ENCODE data around the gene TIA1.

TIA1 gene

DNA sequence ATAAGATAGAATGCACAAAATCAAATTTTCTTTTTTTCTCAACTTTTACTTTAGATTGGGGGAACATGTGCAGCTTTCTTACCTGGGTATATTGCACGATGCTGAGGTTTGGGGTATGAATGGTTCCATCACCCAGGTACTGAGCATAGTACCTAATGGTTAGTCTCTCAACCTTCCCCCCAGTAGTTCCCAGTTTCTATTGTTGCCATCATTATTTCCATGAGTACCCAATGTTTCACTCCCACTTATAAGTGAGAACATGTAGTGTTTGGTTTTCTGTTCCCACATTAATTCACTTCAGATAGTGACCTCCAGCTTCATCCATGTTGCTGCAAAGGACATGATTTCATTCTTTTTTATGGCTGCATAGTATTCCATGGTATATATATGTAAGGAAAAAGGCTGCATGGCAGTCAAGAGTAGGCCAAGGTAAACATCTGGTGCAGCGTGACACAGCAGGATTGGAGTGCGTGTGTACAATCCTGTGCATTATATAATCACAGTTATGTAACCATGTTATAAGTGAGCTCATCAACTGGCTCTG is 47.1 kb downstream of the TIA1 start:
- no peak overlapping the region for H3K14ac ChIP-seq (ENCODE audit: low read length in 2 of 2)
- peaks cover 0 to 3% of the 10 kb centered on the region in 2 experiments for H3K36me3 ChIP-seq (ENCODE audit: control insufficient read depth in 1 of 2, insufficient read depth in 2 of 2, low read depth in 1 of 2, low read length in 2 of 2)
- H3K4ac ChIP-seq (ENCODE audit: low read depth in 1 of 2, low read length in 2 of 2): no peak overlapping the region
- H3K9ac ChIP-seq (ENCODE audit: low read length): no peak overlapping the region
- H2BK12ac ChIP-seq (ENCODE audit: low read length in 2 of 2): no peak overlapping the region
- no peaks in the 10 kb centered on the region for H3K79me1 ChIP-seq (replicated peaks; ENCODE audit: low read length, poor library complexity, severe bottlenecking)
- H4K8ac ChIP-seq (ENCODE audit: low read length): no peak overlapping the region
- H3K27me3 ChIP-seq (ENCODE audit: control insufficient read depth in 1 of 2, insufficient read depth in 1 of 2, low read length in 2 of 2): no peaks in the 10 kb centered on the region
- no peaks in the 10 kb centered on the region for H3K4me1 ChIP-seq (ENCODE audit: control insufficient read depth, insufficient read depth, low read depth, low read length)
- no peak for DNase-seq
- H3K4me2 ChIP-seq (ENCODE audit: low read length, poor library complexity, severe bottlenecking): no peak overlapping the region
- no peak overlapping the region for H2BK5ac ChIP-seq (ENCODE audit: low read depth, low read length, poor library complexity, severe bottlenecking)
- no peak overlapping the region for H3K23ac ChIP-seq (ENCODE audit: low read length in 2 of 2)
- H4K91ac ChIP-seq (ENCODE audit: low read length): no peak overlapping the region
- no peak overlapping the region for H2BK15ac ChIP-seq (ENCODE audit: low read depth, poor library complexity, severe bottlenecking)
- H3K4me3 ChIP-seq (ENCODE audit: insufficient read depth in 1 of 2, low read depth in 1 of 2, low read length in 2 of 2): no peak overlapping the region
- no peak overlapping the region for H3K18ac ChIP-seq (ENCODE audit: low read depth in 1 of 2, low read length in 2 of 2)
- H3K9me3 ChIP-seq (ENCODE audit: control insufficient read depth, low read length): no peaks in the 10 kb centered on the region
- no peak overlapping the region for H2AFZ ChIP-seq (ENCODE audit: low read depth, low read length)
- H2BK120ac ChIP-seq (ENCODE audit: low read depth, low read length): no peak overlapping the region
- no peak overlapping the region for H3K27ac ChIP-seq (ENCODE audit: low read length, poor library complexity, severe bottlenecking)
- 100% methylated on average over 1 of the region's 3 CpGs for WGBS
- H2AK5ac ChIP-seq (ENCODE audit: low read length, severe bottlenecking): no peak overlapping the region

DNA sequence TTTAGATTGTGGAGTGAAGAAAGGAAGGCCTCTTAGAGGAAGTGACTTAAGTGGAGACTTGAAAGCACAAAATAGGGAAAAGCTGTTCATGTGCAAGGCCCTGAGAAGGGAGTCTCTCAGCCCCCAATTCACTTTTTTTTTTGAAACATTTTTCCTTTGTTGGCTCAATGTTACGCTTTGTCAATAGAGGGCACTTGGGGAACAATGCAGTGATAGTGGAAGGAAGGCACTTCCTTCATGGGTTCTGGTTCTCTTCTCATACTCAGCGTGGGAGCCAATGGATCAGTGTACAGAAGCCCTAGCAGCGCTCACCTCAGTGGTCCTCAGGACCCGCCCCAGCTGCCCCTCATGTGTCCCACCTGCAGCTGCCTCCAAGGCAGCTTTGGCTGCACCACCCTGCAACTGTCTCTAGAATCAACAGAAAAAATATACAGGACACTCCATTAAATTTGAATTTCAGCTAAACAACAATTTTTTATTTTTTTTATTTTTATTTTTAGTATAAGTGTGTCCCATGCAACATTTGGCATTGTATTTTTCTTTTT is 49.0 kb downstream of the TIA1 start:
- Histone ChIP-seq H2AFZ (ENCODE audit: low read depth, low read length) (no peak overlapping the region), H3K27me3 (ENCODE audit: control insufficient read depth in 1 of 2, insufficient read depth in 1 of 2, low read length in 2 of 2) (no peaks in the 10 kb centered on the region), H2BK5ac (ENCODE audit: low read depth, low read length, poor library complexity, severe bottlenecking) (no peak overlapping the region), H3K23ac (ENCODE audit: low read length in 2 of 2) (no peak overlapping the region), H3K18ac (ENCODE audit: low read depth in 1 of 2, low read length in 2 of 2) (no peak overlapping the region), H4K8ac (ENCODE audit: low read length) (no peak overlapping the region), H3K9ac (ENCODE audit: low read length) (no peak overlapping the region), H3K36me3 (ENCODE audit: control insufficient read depth in 1 of 2, insufficient read depth in 2 of 2, low read depth in 1 of 2, low read length in 2 of 2) (peaks cover 0 to 3% of the 10 kb centered on the region in 2 experiments), H3K9me3 (ENCODE audit: control insufficient read depth, low read length) (no peaks in the 10 kb centered on the region), H2BK12ac (ENCODE audit: low read length in 2 of 2) (no peak overlapping the region), H3K79me1 (replicated peaks; ENCODE audit: low read length, poor library complexity, severe bottlenecking) (no peaks in the 10 kb centered on the region), H3K4me1 (ENCODE audit: control insufficient read depth, insufficient read depth, low read depth, low read length) (no peaks in the 10 kb centered on the region), H2BK120ac (ENCODE audit: low read depth, low read length) (no peak overlapping the region), H3K4ac (ENCODE audit: low read depth in 1 of 2, low read length in 2 of 2) (no peak overlapping the region), H3K14ac (ENCODE audit: low read length in 2 of 2) (no peak overlapping the region), H3K4me3 (ENCODE audit: insufficient read depth in 1 of 2, low read depth in 1 of 2, low read length in 2 of 2) (no peak overlapping the region), H4K91ac (ENCODE audit: low read length) (no peak overlapping the region), H3K4me2 (ENCODE audit: low read length, poor library complexity, severe bottlenecking) (no peak overlapping the region), H2BK15ac (ENCODE audit: low read depth, poor library complexity, severe bottlenecking) (no peak overlapping the region), H3K27ac (ENCODE audit: low read length, poor library complexity, severe bottlenecking) (no peak overlapping the region), H2AK5ac (ENCODE audit: low read length, severe bottlenecking) (no peak overlapping the region)
- no peak for DNase-seq
- WGBS: 74% methylated on average over 4 of the region's 4 CpGs

GRCh38 chr2:70192516-70192915 is 55.9 kb downstream of the TIA1 start:
- 87% methylated on average over 4 of the region's 5 CpGs for WGBS
- H3K79me1 ChIP-seq (replicated peaks; ENCODE audit: low read length, poor library complexity, severe bottlenecking): no peaks in the 10 kb centered on the region
- H3K23ac ChIP-seq (ENCODE audit: low read length in 2 of 2): no peak overlapping the region

GRCh38 chr2:70191244-70191735 is 57.1 kb downstream of the TIA1 start:
- Histone ChIP-seq H4K8ac (ENCODE audit: low read length) (peak overlapping the region; percentile 10), H3K4me2 (ENCODE audit: low read length, poor library complexity, severe bottlenecking) (peak overlapping the region; percentile 30), H3K23ac (ENCODE audit: low read length in 2 of 2) (no peak overlapping the region), H3K9ac (ENCODE audit: low read length) (peak overlapping the region; percentile 99), H2AK5ac (ENCODE audit: low read length, severe bottlenecking) (no peak overlapping the region), H3K9me3 (ENCODE audit: control insufficient read depth, low read length) (no peaks in the 10 kb centered on the region), H2BK120ac (ENCODE audit: low read depth, low read length) (no peak overlapping the region), H3K27me3 (ENCODE audit: control insufficient read depth in 1 of 2, insufficient read depth in 1 of 2, low read length in 2 of 2) (no peaks in the 10 kb centered on the region), H2BK5ac (ENCODE audit: low read depth, low read length, poor library complexity, severe bottlenecking) (no peak overlapping the region), H4K91ac (ENCODE audit: low read length) (peak overlapping the region; percentile 11), H3K4me3 (ENCODE audit: insufficient read depth in 1 of 2, low read depth in 1 of 2, low read length in 2 of 2) (peak overlapping the region in 1 of 2 experiments; percentile 100), H3K27ac (ENCODE audit: low read length, poor library complexity, severe bottlenecking) (peak overlapping the region; percentile 62), H3K79me1 (replicated peaks; ENCODE audit: low read length, poor library complexity, severe bottlenecking) (no peaks in the 10 kb centered on the region), H2BK12ac (ENCODE audit: low read length in 2 of 2) (no peak overlapping the region), H2AFZ (ENCODE audit: low read depth, low read length) (peak overlapping the region; percentile 94), H2BK15ac (ENCODE audit: low read depth, poor library complexity, severe bottlenecking) (no peak overlapping the region), H3K36me3 (ENCODE audit: control insufficient read depth in 1 of 2, insufficient read depth in 2 of 2, low read depth in 1 of 2, low read length in 2 of 2) (no peaks in the 10 kb centered on the region), H3K14ac (ENCODE audit: low read length in 2 of 2) (no peak overlapping the region), H3K18ac (ENCODE audit: low read depth in 1 of 2, low read length in 2 of 2) (no peak overlapping the region), H3K4me1 (ENCODE audit: control insufficient read depth, insufficient read depth, low read depth, low read length) (peaks cover 1% of the 10 kb centered on the region), H3K4ac (ENCODE audit: low read depth in 1 of 2, low read length in 2 of 2) (peak overlapping the region in 1 of 2 experiments; percentile 55)
- DNase-seq: no peak
- 81% methylated on average over 10 of the region's 13 CpGs for WGBS

More at GRCh38 chr2:70192516-70192915, 55.9 kb downstream of the TIA1 start:
- Histone ChIP-seq H3K9me3 (ENCODE audit: control insufficient read depth, low read length) (no peaks in the 10 kb centered on the region), H3K36me3 (ENCODE audit: control insufficient read depth in 1 of 2, insufficient read depth in 2 of 2, low read depth in 1 of 2, low read length in 2 of 2) (no peaks in the 10 kb centered on the region), H2BK5ac (ENCODE audit: low read depth, low read length, poor library complexity, severe bottlenecking) (no peak overlapping the region), H2BK12ac (ENCODE audit: low read length in 2 of 2) (no peak overlapping the region), H3K14ac (ENCODE audit: low read length in 2 of 2) (no peak overlapping the region), H3K27me3 (ENCODE audit: control insufficient read depth in 1 of 2, insufficient read depth in 1 of 2, low read length in 2 of 2) (no peaks in the 10 kb centered on the region), H2BK120ac (ENCODE audit: low read depth, low read length) (no peak overlapping the region), H3K27ac (ENCODE audit: low read length, poor library complexity, severe bottlenecking) (no peak overlapping the region), H3K4me1 (ENCODE audit: control insufficient read depth, insufficient read depth, low read depth, low read length) (peaks cover 1% of the 10 kb centered on the region), H2BK15ac (ENCODE audit: low read depth, poor library complexity, severe bottlenecking) (no peak overlapping the region), H4K8ac (ENCODE audit: low read length) (no peak overlapping the region), H3K4ac (ENCODE audit: low read depth in 1 of 2, low read length in 2 of 2) (no peak overlapping the region), H3K9ac (ENCODE audit: low read length) (no peak overlapping the region), H2AK5ac (ENCODE audit: low read length, severe bottlenecking) (no peak overlapping the region), H4K91ac (ENCODE audit: low read length) (no peak overlapping the region), H3K4me2 (ENCODE audit: low read length, poor library complexity, severe bottlenecking) (no peak overlapping the region), H2AFZ (ENCODE audit: low read depth, low read length) (no peak overlapping the region), H3K18ac (ENCODE audit: low read depth in 1 of 2, low read length in 2 of 2) (no peak overlapping the region), H3K4me3 (ENCODE audit: insufficient read depth in 1 of 2, low read depth in 1 of 2, low read length in 2 of 2) (no peak overlapping the region)
- no peak for DNase-seq
